Cardiac fibroblast (primary cell): ENCODE data around the gene APOE.
A peak's percentile ranks its signal among the peaks of the same experiment; 100 is the strongest.

Source experiments
- DNase-seq, 2 donors: peaks; one replicate each; pipeline versions ENCODE4 v3.0.0 to v3.0.0-alpha.2; 2010; ENCODE audit warnings: low read depth in 2 of 2
- H3K4me3 ChIP-seq, 2 donors: replicated peaks in 1 of 2; 1 replicate in 1 of 2; 2 replicates in 1 of 2; pipeline ENCODE4 v1.5.1; 2011; ENCODE audit warnings: low read depth in 2 of 2, low read length in 2 of 2, mild to moderate bottlenecking in 2 of 2, moderate library complexity in 1 of 2
- CTCF ChIP-seq: IDR thresholded peaks from one replicate; pipeline ENCODE4 v1.5.1; 2011; ENCODE audit warnings: low read depth, mild to moderate bottlenecking, low read length, inconsistent platforms

The APOE gene

GRCh38 chr19:44867578-44867977 lies 38.0 kb upstream of the APOE start:
- no peak for TF ChIP-seq CTCF
- H3K4me3 ChIP-seq = no peak overlapping the region
- no peak for DNase-seq

DNA sequence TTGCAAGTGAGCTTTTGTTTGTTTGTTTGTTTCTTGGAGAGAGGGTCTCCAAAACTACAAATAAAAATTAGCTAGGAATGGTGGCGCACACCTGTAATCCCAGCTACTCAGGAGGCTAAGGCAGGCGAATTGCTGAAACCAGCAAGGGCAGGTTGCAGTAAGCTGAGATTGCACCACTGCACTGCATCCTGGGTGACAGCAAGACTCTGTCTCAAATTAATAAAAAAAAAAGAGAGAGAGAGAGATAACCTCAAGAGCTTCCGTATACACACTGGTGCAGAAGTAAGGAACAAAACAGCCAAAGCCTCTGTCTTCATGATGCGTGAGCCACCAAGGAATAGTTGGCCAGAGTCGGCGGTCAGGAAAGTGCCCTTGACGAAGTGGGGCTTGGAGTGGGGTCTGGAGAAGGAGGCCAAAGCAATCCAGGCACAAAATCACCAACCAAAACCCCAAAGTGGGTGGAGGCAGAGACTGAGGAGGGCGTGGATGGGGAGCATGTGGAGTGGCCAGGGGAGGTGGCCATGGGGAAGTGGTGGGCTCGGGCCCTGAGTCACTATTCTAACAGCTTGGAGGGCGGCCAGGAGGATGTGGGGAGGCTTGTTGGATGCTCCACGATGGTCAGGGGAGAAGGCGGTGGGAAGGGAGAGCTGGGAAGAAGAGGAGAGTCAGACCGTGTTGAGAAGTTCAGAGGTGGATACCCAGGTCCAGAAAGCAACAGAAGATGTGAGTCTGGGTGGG lies 35.7 kb upstream of the APOE start:
- H3K4me3 ChIP-seq = no peak overlapping the region
- TF ChIP-seq CTCF = no peak

GRCh38 chr19:44871809-44872208 lies 33.8 kb upstream of the APOE start:
- TF ChIP-seq CTCF = no peak

More for the DNA sequence above, 35.7 kb upstream of the APOE start:
- peak; percentile 71 for DNase-seq

DNA sequence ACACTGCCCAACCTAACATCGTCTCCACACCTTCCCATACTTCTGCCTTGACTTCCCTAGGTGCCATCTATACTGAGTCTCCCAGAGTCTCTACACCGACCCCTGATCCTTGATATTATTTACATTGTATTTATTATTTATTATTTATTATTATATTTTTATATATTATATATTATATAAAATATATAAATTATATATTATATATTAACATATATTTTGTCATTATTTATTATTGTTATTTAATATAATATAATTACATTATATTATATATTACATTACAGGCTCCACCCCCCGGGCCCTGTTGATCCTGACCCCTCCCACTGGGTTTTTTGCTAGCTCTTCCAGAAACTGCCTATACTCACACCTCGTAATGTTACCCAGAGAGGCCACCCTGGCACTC lies 32.9 kb upstream of the APOE start:
- no peak for DNase-seq
- no peak overlapping the region for H3K4me3 ChIP-seq
- no peak for TF ChIP-seq CTCF

More at GRCh38 chr19:44871809-44872208, 33.8 kb upstream of the APOE start:
- DNase-seq = no peak
- H3K4me3 ChIP-seq = no peak overlapping the region

GRCh38 chr19:44874317-44874716 lies 31.3 kb upstream of the APOE start:
- no peak overlapping the region for H3K4me3 ChIP-seq
- no peak for DNase-seq
- TF ChIP-seq CTCF = no peak

- no peak overlapping the region for H3K4me3 ChIP-seq
- DNase-seq = peak in 1 of 2 donors; percentile 67
- no peak for TF ChIP-seq CTCF
These were observed 29.7 kb upstream of the APOE start for GRCh38 chr19:44875666-44876451.
